ENCODE data around the gene GLRX2. TPM values are rescaled to one million over a fixed set of nuclear protein-coding genes. Genes with fewer than 3 reads are reported as not detected.

The GLRX2 gene
- total RNA-seq, 1 donor from 2014 or later = 18.6 TPM

GRCh38 chr1:193083365-193084088 is 21.7 kb downstream of the GLRX2 start:
- no peak overlapping the region for H3K4me3 ChIP-seq (ENCODE audit: low read depth, low read length)
- no peak for TF ChIP-seq CTCF (conservative IDR thresholded peaks at IDR 0.05; ENCODE audit: low read depth, low read length)
- DNase-seq (ENCODE audit: low read depth) = no peak

DNA sequence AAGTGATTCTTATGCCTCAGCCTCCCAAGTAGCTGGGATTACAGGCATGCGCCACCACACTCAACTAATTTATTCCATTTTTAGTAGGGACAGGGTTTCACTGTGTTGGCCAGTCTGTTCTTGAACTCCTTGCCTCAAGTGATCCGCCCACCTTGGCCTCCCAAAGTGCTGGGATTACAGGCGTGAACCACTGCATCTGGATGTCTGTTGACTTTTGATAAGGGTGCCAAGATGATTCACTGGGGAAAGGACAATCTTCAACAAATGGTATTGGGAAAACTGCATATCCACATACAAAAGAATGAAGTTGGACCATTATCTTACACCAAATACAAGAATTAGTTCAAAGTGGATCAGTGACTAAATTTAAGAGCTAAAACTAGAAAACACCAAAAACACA is 26.0 kb downstream of the GLRX2 start:
- DNase-seq (ENCODE audit: low read depth) = no peak
- no peak for TF ChIP-seq CTCF (conservative IDR thresholded peaks at IDR 0.05; ENCODE audit: low read depth, low read length)
- H3K4me3 ChIP-seq (ENCODE audit: low read depth, low read length) = no peak overlapping the region

GRCh38 chr1:193077991-193078390 is 27.2 kb downstream of the GLRX2 start:
- no peak overlapping the region for H3K4me3 ChIP-seq (ENCODE audit: low read depth, low read length)
- TF ChIP-seq CTCF (conservative IDR thresholded peaks at IDR 0.05; ENCODE audit: low read depth, low read length) = no peak
- no peak for DNase-seq (ENCODE audit: low read depth)

GRCh38 chr1:193070942-193071341 is 34.3 kb downstream of the GLRX2 start:
- H3K4me3 ChIP-seq (ENCODE audit: low read depth, low read length) = no peak overlapping the region
- no peak for DNase-seq (ENCODE audit: low read depth)
- no peak for TF ChIP-seq CTCF (conservative IDR thresholded peaks at IDR 0.05; ENCODE audit: low read depth, low read length)

DNA sequence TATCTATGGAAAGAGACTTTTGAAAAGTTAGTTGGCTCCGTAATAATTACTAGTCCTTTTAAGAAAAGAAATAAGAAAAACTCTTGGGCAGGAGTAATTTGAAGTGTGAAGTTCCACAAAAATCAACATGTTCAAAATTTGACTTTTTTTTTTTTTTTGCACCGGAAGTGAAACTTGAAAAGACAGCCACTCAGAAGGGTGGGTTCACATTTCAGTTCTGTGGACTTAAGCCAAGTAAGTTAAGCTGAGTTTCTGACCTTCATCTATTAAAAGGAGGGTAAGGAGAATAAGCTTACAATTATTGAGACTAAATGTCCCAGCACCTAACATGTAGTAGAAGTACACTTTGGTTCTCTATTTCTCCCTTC is 34.8 kb downstream of the GLRX2 start:
- H3K4me3 ChIP-seq (ENCODE audit: low read depth, low read length) = no peak overlapping the region
- no peak for DNase-seq (ENCODE audit: low read depth)
- TF ChIP-seq CTCF (conservative IDR thresholded peaks at IDR 0.05; ENCODE audit: low read depth, low read length) = no peak

- no peak for DNase-seq (ENCODE audit: low read depth)
- H3K4me3 ChIP-seq (ENCODE audit: low read depth, low read length) = no peak overlapping the region
- TF ChIP-seq CTCF (conservative IDR thresholded peaks at IDR 0.05; ENCODE audit: low read depth, low read length) = peak; percentile 52
Measured at GRCh38 chr1:193069748-193070385, 35.3 kb downstream of the GLRX2 start.

DNA sequence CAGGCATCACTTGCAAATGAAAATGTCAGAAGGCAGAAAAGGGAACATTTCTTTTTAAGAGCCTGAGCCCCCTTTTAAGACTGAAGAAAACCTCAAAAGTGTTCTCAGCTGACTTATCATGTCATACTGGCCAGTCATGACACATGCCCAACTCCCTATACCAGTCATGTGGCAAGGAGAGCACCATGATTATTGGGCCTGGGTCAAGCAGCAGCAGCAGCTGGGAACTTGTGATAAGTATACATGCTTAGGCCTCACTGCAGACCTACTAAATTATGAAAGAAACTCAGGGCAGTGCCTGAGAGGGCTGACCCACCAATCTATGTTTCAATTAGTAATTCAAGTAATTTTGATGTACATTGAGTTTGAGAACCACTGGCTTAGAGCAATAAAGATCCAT is 37.2 kb downstream of the GLRX2 start:
- no peak for TF ChIP-seq CTCF (conservative IDR thresholded peaks at IDR 0.05; ENCODE audit: low read depth, low read length)
- no peak for DNase-seq (ENCODE audit: low read depth)
- no peak overlapping the region for H3K4me3 ChIP-seq (ENCODE audit: low read depth, low read length)

Measured in epithelial cell of proximal tubule (primary cell).